GM13977 (cell line): ENCODE measurements around the gene DCBLD2.

Experiments
- DNase-seq: peaks from one replicate; pipeline ENCODE4 v3.0.0; 2012; ENCODE audit warnings: low spot score
- CTCF ChIP-seq: IDR thresholded peaks from 2 replicates; pipeline ENCODE4 v1.5.1; 2012; ENCODE audit warnings: mild to moderate bottlenecking, control low read depth; ENCODE audit not compliant: insufficient read depth; ENCODE audit errors: extremely low read depth, missing control alignments
- in situ Hi-C: fragments of 300-500 bp; cut with MboI; formaldehyde crosslinking; loops from one replicate; pipeline ENCODE4 v1.12.0; 2022; ENCODE audit warnings: low sequenced_read_pairs, low pct_unique_long_range_greater_than_20kb, mixed read lengths, inconsistent platforms; ENCODE audit not compliant: unreplicated experiment

The DCBLD2 gene

GRCh38 chr3:98776140-98776493 lies 125.4 kb downstream of the DCBLD2 start:
- in situ Hi-C loops = no loop called here
- DNase-seq = no peak
- TF ChIP-seq CTCF = no peak

- in situ Hi-C loops = no loop called here
- TF ChIP-seq CTCF = no peak
Measured at GRCh38 chr3:98775459-98776139, 125.9 kb downstream of the DCBLD2 start.

GRCh38 chr3:98772022-98772421 lies 129.5 kb downstream of the DCBLD2 start:
- no peak for TF ChIP-seq CTCF
- no peak for DNase-seq
- in situ Hi-C loops = no loop called here

More at GRCh38 chr3:98775459-98776139, 125.9 kb downstream of the DCBLD2 start:
- no peak for DNase-seq

- in situ Hi-C loops = no loop called here
- no peak for DNase-seq
- no peak for TF ChIP-seq CTCF
Measured at GRCh38 chr3:98770261-98771039, 131.0 kb downstream of the DCBLD2 start.

- no peak for TF ChIP-seq CTCF
- in situ Hi-C loops = no loop called here
- DNase-seq = no peak
Measured at GRCh38 chr3:98769448-98769847, 132.0 kb downstream of the DCBLD2 start.

GRCh38 chr3:98768961-98769360 lies 132.5 kb downstream of the DCBLD2 start:
- in situ Hi-C loops = no loop called here
- no peak for TF ChIP-seq CTCF
- no peak for DNase-seq
